ENCODE results near the gene SP1.

DNA sequence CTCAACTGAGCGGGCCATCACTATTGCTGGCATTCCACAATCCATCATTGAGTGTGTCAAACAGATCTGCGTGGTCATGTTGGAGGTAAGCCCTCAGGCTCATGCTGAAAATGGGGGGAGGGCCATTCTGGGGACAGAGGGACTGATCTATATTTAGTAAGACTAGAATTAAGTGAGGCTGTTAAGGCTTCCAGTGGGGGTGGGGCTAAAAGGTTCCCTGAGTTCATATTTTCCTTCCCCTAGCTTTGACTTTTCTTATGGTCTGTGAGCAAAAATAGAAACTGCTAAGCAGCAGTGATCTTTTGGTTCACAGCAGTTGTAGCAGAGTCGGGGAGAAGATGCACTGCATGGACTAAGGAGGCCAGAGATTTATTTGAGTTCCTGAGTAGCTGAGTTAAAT, 81.1 kb downstream of the SP1 start:
- TF ChIP-seq, protein P1, sequence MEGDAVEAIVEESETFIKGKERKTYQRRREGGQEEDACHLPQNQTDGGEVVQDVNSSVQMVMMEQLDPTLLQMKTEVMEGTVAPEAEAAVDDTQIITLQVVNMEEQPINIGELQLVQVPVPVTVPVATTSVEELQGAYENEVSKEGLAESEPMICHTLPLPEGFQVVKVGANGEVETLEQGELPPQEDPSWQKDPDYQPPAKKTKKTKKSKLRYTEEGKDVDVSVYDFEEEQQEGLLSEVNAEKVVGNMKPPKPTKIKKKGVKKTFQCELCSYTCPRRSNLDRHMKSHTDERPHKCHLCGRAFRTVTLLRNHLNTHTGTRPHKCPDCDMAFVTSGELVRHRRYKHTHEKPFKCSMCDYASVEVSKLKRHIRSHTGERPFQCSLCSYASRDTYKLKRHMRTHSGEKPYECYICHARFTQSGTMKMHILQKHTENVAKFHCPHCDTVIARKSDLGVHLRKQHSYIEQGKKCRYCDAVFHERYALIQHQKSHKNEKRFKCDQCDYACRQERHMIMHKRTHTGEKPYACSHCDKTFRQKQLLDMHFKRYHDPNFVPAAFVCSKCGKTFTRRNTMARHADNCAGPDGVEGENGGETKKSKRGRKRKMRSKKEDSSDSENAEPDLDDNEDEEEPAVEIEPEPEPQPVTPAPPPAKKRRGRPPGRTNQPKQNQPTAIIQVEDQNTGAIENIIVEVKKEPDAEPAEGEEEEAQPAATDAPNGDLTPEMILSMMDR (IDR thresholded peaks at IDR 0.05) = no peak
- no peak for TF ChIP-seq POLR2A (IDR thresholded peaks at IDR 0.05)

Measured in adrenal gland (tissue), 5 donors.